HG03196 (cell line): ENCODE data around the gene CXADR.

Experiments used
- ATAC-seq: cut with Tn5 transposase; IDR thresholded peaks from one replicate; pipeline ENCODE4 v1.9.1; 2021; ENCODE audit not compliant: unreplicated experiment

Gene CXADR

GRCh38 chr21:17539323-17539722 lies 26.5 kb downstream of the CXADR start:
- no peak for ATAC-seq

GRCh38 chr21:17539743-17540341 lies 27.0 kb downstream of the CXADR start:
- ATAC-seq = no peak

- ATAC-seq = no peak
Measured at GRCh38 chr21:17540530-17540929, 27.7 kb downstream of the CXADR start.

GRCh38 chr21:17542371-17543011 lies 29.6 kb downstream of the CXADR start:
- ATAC-seq = no peak

GRCh38 chr21:17545007-17545406 lies 32.2 kb downstream of the CXADR start:
- ATAC-seq = no peak

GRCh38 chr21:17548262-17548661 lies 35.4 kb downstream of the CXADR start:
- no peak for ATAC-seq

GRCh38 chr21:17550671-17551308 lies 37.9 kb downstream of the CXADR start:
- no peak for ATAC-seq

- no peak for ATAC-seq
Measured at GRCh38 chr21:17552410-17552809, 39.6 kb downstream of the CXADR start.

GRCh38 chr21:17554120-17554519 lies 41.3 kb downstream of the CXADR start:
- ATAC-seq = no peak

GRCh38 chr21:17554679-17555465 lies 42.0 kb downstream of the CXADR start:
- ATAC-seq = no peak

- ATAC-seq = no peak
Measured at GRCh38 chr21:17560377-17561025, 47.7 kb downstream of the CXADR start.

GRCh38 chr21:17570786-17571185 lies 57.9 kb downstream of the CXADR start:
- no peak for ATAC-seq

- no peak for ATAC-seq
Measured at GRCh38 chr21:17572431-17572830, 59.6 kb downstream of the CXADR start.

- no peak for ATAC-seq
Measured at GRCh38 chr21:17575076-17575475, 62.2 kb downstream of the CXADR start.

GRCh38 chr21:17576080-17576835 lies 63.4 kb downstream of the CXADR start:
- no peak for ATAC-seq

- ATAC-seq = no peak
Measured at GRCh38 chr21:17577701-17578100, 64.9 kb downstream of the CXADR start.

GRCh38 chr21:17578162-17578561 lies 65.3 kb downstream of the CXADR start:
- ATAC-seq = no peak

GRCh38 chr21:17578876-17579275 lies 66.0 kb downstream of the CXADR start:
- no peak for ATAC-seq

- ATAC-seq = no peak
Measured at GRCh38 chr21:17580319-17580718, 67.5 kb downstream of the CXADR start.

- ATAC-seq = no peak
Measured at GRCh38 chr21:17583898-17584297, 71.1 kb downstream of the CXADR start.
